ENCODE results near the gene PLXNB3.
"Not testable (repeated sequence)": the region's sequence is repeated elsewhere in the genome, so short reads cannot be mapped to it uniquely, and the experiment has no call there.

GRCh38 chrX:153742796-153743467 lies 21.1 kb upstream of the PLXNB3 start:
- TF ChIP-seq ZNF311 (tag by site-specific recombination; IDR thresholded peaks at IDR 0.05; ENCODE audit: borderline replicate concordance); CTCF (tag by site-specific recombination; IDR thresholded peaks at IDR 0.05); ZNF692 (tag by site-specific recombination; IDR thresholded peaks at IDR 0.05); ZNF76 (tag by site-specific recombination; IDR thresholded peaks at IDR 0.05; ENCODE audit: borderline replicate concordance, low read depth); YY1 (tag by site-specific recombination; IDR thresholded peaks at IDR 0.05); ZBTB21 (tag by site-specific recombination; IDR thresholded peaks at IDR 0.05); ZSCAN23 (tag by site-specific recombination; IDR thresholded peaks at IDR 0.05); ZNF433 (tag by site-specific recombination; IDR thresholded peaks at IDR 0.05; ENCODE audit: low read depth); ZBTB11 (tag by site-specific recombination; conservative IDR thresholded peaks at IDR 0.05; ENCODE audit: low read depth); ZNF660 (tag by site-specific recombination; IDR thresholded peaks at IDR 0.05); GLI2 (tag by site-specific recombination; IDR thresholded peaks at IDR 0.05; ENCODE audit: borderline replicate concordance, low read depth): not testable (repeated sequence)
